Hematopoietic multipotent progenitor cell treated with erythropoietin and hydrocortisone succinate and interleukin-3 and kit ligand, for 6 days (in vitro differentiated cells): ENCODE data around the gene SCGB1D1.

Experiments
- DNase-seq: peaks from one replicate; pipeline ENCODE4 v3.0.0-alpha.2; 2015

Gene SCGB1D1

DNA sequence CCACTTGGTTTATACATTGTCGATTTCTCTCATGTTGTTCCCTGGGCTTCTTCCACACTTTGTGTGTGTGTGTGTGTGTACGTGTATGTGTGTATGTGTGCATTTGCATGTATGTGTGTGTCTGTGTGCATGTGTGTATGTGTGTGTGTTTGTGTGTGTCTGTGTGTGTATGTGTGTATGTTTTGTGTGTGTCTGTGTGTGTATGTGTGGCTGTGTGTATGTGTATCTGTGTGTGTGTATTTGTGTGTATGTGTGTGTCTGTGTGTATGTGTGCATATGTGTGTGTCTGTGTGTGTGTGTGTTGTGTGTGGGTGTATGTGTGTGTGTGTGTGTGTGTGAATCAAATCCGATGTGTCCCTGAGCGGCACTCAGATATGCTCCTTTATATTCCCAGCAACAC lies 47.5 kb downstream of the SCGB1D1 start:
- DNase-seq, result no peak

DNA sequence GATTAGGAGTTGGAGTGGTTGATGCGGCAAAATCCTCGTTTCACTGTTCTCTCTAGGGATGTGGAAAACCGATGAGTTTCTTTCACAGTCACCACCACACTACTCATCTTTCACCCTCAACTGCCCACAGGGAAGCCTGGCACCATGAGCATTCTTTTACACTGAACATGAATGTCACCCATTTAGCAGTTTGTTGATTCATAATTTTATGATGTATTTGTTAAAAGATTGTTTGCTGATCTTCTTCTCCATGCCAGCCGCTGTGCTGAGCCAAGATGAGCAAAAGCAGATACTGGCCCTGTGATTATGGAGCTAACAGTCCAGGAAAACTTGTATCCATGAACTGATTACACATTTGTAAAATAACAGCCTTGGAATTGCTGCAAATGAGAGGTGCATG lies 48.1 kb downstream of the SCGB1D1 start:
- no peak for DNase-seq

DNA sequence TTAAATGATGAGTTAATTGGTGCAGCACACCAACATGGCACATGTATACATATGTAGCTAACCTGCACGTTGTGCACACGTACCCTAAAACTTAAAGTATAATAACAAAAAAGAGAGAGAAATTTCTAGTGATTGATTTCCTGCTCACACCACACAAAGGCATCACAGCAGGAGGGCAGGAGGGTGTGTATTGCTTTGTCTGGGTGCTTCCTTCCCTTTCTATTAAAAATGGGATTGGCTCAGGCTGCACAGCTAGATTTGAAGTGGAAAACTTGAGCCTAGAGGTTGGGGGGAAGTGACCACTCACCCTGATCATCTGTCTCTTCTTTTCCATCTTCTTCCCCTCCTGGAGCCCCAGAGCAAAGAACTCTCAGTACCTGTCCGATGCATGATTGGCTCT lies 51.1 kb downstream of the SCGB1D1 start:
- DNase-seq, result no peak

DNA sequence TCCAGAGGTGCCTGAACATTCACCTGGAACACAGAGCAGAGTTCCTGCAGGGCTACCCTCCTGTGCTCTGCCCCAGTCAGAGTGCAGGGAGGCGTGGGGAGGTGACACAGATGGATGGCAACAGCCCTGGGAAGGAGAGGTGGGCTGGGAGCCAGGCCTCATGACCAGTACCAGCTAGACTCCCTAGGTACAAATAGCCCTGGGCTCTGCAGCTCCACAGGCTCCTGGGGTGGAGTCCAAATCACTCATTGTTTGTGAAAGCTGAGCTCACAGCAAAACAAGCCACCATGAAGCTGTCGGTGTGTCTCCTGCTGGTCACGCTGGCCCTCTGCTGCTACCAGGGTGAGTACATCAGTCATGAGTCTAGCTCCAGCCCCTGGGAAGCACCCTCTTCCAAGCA lies 52.0 kb downstream of the SCGB1D1 start, which contains the start of gene SCGB1D2:
TSS of gene SCGB1D2 (plus strand) at position 219 of the 400 bp plus-strand sequence. CDS start at position 288, 69 bp downstream.
- DNase-seq, result no peak
